Measurements from ENCODE around the gene CCDC102A. TPM values are rescaled to one million over a fixed set of nuclear protein-coding genes. Genes with fewer than 3 reads are reported as not detected.
A peak's percentile ranks its signal among the peaks of the same experiment; 100 is the strongest.

Gene CCDC102A
- total and polyA plus RNA-seq, 9 of the 15 experiments (the other 6 are each of a cell fraction or from before 2014, with no cell fraction given): 0.03 to 4.9 (median 1.4) TPM

- TF ChIP-seq E2F1 (CRISPR knock-in tag; IDR thresholded peaks at IDR 0.05) (no peak), ZNF75A (CRISPR knock-in tag; IDR thresholded peaks at IDR 0.05) (no peak), GMEB1 (CRISPR knock-in tag; IDR thresholded peaks at IDR 0.05) (no peak), POLR2G (IDR thresholded peaks at IDR 0.05; ENCODE audit: low read depth, low read length) (no peak), RUNX1 (IDR thresholded peaks at IDR 0.05; ENCODE audit: low read depth) (no peak), SRSF7 (optimal IDR thresholded peaks at IDR 0.05; ENCODE audit: low read depth, low read length) (no peak), ETV5 (CRISPR knock-in tag; IDR thresholded peaks at IDR 0.05; ENCODE audit: low read depth) (no peak), ZC3H8 (IDR thresholded peaks at IDR 0.05) (no peak), MITF (IDR thresholded peaks at IDR 0.05) (no peak), RNF219 (CRISPR knock-in tag; IDR thresholded peaks at IDR 0.05) (no peak), ZFP36 (IDR thresholded peaks at IDR 0.05; ENCODE audit: low read depth, low read length, partially characterized antibody) (peak; percentile 92), POU5F1 (IDR thresholded peaks at IDR 0.05; ENCODE audit: borderline replicate concordance, low read depth, low read length, partially characterized antibody) (no peak), NCOA6 (IDR thresholded peaks at IDR 0.05) (no peak), MEF2A (IDR thresholded peaks at IDR 0.05; ENCODE audit: control insufficient read depth, low read depth, low read length) (no peak), YBX1 (IDR thresholded peaks at IDR 0.05) (no peak)
- TF ChIP-seq, protein P1, sequence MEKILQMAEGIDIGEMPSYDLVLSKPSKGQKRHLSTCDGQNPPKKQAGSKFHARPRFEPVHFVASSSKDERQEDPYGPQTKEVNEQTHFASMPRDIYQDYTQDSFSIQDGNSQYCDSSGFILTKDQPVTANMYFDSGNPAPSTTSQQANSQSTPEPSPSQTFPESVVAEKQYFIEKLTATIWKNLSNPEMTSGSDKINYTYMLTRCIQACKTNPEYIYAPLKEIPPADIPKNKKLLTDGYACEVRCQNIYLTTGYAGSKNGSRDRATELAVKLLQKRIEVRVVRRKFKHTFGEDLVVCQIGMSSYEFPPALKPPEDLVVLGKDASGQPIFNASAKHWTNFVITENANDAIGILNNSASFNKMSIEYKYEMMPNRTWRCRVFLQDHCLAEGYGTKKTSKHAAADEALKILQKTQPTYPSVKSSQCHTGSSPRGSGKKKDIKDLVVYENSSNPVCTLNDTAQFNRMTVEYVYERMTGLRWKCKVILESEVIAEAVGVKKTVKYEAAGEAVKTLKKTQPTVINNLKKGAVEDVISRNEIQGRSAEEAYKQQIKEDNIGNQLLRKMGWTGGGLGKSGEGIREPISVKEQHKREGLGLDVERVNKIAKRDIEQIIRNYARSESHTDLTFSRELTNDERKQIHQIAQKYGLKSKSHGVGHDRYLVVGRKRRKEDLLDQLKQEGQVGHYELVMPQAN (IDR thresholded peaks at IDR 0.05; ENCODE audit: borderline replicate concordance): no peak
- TF ChIP-seq, protein P2, sequence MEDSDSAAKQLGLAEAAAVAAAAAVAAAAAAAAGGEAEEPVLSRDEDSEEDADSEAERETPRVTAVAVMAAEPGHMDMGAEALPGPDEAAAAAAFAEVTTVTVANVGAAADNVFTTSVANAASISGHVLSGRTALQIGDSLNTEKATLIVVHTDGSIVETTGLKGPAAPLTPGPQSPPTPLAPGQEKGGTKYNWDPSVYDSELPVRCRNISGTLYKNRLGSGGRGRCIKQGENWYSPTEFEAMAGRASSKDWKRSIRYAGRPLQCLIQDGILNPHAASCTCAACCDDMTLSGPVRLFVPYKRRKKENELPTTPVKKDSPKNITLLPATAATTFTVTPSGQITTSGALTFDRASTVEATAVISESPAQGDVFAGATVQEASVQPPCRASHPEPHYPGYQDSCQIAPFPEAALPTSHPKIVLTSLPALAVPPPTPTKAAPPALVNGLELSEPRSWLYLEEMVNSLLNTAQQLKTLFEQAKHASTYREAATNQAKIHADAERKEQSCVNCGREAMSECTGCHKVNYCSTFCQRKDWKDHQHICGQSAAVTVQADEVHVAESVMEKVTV (CRISPR knock-in tag; IDR thresholded peaks at IDR 0.05): no peak
- TF ChIP-seq, protein P3, sequence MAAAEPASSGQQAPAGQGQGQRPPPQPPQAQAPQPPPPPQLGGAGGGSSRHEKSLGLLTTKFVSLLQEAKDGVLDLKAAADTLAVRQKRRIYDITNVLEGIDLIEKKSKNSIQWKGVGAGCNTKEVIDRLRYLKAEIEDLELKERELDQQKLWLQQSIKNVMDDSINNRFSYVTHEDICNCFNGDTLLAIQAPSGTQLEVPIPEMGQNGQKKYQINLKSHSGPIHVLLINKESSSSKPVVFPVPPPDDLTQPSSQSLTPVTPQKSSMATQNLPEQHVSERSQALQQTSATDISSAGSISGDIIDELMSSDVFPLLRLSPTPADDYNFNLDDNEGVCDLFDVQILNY (CRISPR knock-in tag; IDR thresholded peaks at IDR 0.05): no peak
These were observed 51.8 kb downstream of the CCDC102A start (continued) for GRCh38 chr16:57484515-57485005.

Measured in K562 (cell line).